ENCODE data around the gene TSPEAR.

- TF ChIP-seq TAF1 (IDR thresholded peaks at IDR 0.05; ENCODE audit: borderline replicate concordance, insufficient read depth, low read length) (no peak), POLR2AphosphoS5 (IDR thresholded peaks at IDR 0.05; ENCODE audit: low read depth, low read length) (no peak), REST (IDR thresholded peaks at IDR 0.05; ENCODE audit: insufficient read depth in 1 of 2, low read depth in 2 of 2, low read length in 2 of 2) (no peak), SIN3A (IDR thresholded peaks at IDR 0.05; ENCODE audit: borderline replicate concordance, insufficient read depth, low read length) (no peak)
Measured at GRCh38 chr21:44498280-44499210, 212.8 kb downstream of the TSPEAR start.

Measured in PFSK-1 (cell line).